Left lung (tissue), 10 donors: ENCODE results near the gene KDM1B. TPM values are rescaled to one million over a fixed set of nuclear protein-coding genes. Genes with fewer than 3 reads are reported as not detected.

ENCODE experiments used
- ATAC-seq: fragments of 200-7000 bp; cut with Tn5 transposase; one replicate; pipeline ENCODE4 v1.9.1; 2020; ENCODE audit warnings: moderate library complexity
- DNase-seq, 4 donors: peaks; one replicate each; pipeline ENCODE4 v3.0.0-alpha.2; 2013 to 2020
- H3K27ac ChIP-seq, 2 donors: fragments of 200-600 bp; sonication (generic) in 1 of 2; one replicate each; pipeline versions ENCODE4 v1.5.0 to v1.8.0; 2020 to 2021
- H3K27me3 ChIP-seq, 2 donors: fragments of 200-600 bp; sonication (generic) in 1 of 2; one replicate each; pipeline versions ENCODE4 v1.5.0 to v1.8.0; 2020 to 2021
- H3K36me3 ChIP-seq, 2 donors: fragments of 200-600 bp; sonication (generic) in 1 of 2; one replicate each; pipeline versions ENCODE4 v1.5.0 to v1.8.0; 2020 to 2021
- H3K4me1 ChIP-seq, 2 donors: fragments of 200-600 bp; one replicate each; pipeline ENCODE4 v1.8.0; 2021
- H3K4me3 ChIP-seq, 2 donors: fragments of 200-600 bp; sonication (generic) in 1 of 2; one replicate each; pipeline versions ENCODE4 v1.5.0 to v1.8.0; 2020 to 2021; ENCODE audit warnings: mild to moderate bottlenecking in 1 of 2
- H3K9me3 ChIP-seq, 2 donors: fragments of 200-600 bp; sonication (generic) in 1 of 2; one replicate each; pipeline versions ENCODE4 v1.5.0 to v1.8.0; 2020 to 2021
- intact Hi-C, 2 donors: fragments of 100-400 bp; cut with DNase I; formaldehyde crosslinking; loops; one replicate each; pipeline versions ENCODE4 v1.11.2 to v1.14.2; 2022
- polyA plus RNA-seq, 6 donors: library from polyadenylated mRNA; unstranded; fragments of 120-200 nt; gene quantifications; one replicate each; pipeline ENCODE4 v1.2.1, GENCODE V29; 2013; ENCODE audit not compliant: insufficient read length in 6 of 6
- total RNA-seq, 2 donors: library from RNA; stranded (reverse); fragmentation: NEBNext Ultra II Directional; extraction: Animal tissue kit (Norgen Biotek cat#: 25700); gene quantifications; one replicate each; pipeline ENCODE4 v1.2.1, GENCODE V29; 2021
- TF ChIP-seq, protein P1 (sequence below), 2 donors: fragments of 200-600 bp; sonication (generic) in 1 of 2; IDR thresholded peaks; one replicate each; pipeline versions ENCODE4 v1.5.0 to v1.8.0; 2021; ENCODE audit warnings: antibody characterized with exemption in 2 of 2
- donor health status: DM: no; HTN: yes; CAD: no.
- donor health status: DM: no; HTN: no; CAD: no.

The KDM1B gene
- total and polyA plus RNA-seq, 8 donors = 20.3 to 25.1 (median 22.5) TPM

DNA sequence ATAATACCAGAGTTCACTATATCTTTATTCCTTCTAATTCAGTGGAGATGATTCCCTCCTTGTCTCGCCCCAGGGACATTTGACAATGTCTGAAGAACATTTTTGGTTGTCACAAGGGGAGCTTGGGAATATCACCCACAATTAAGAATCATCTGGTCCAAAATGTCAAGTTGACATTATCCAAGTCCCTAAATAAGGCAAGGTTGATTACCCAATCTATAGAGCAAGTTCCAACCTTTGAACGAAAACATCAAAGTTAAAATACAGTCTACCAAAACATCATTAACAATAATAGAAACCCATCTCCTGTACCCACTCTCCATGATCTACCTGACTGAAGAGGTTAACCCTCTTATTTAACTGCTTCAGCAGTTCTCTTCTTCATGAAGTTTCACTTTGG lies 93.5 kb downstream of the KDM1B start:
- H3K4me3 ChIP-seq = no peak overlapping the region
- no peaks in the 10 kb centered on the region for H3K27me3 ChIP-seq
- no peak for ATAC-seq
- no peaks in the 10 kb centered on the region for H3K9me3 ChIP-seq
- no peak for DNase-seq
- intact Hi-C loops = no loop called here
- TF ChIP-seq, protein P1, sequence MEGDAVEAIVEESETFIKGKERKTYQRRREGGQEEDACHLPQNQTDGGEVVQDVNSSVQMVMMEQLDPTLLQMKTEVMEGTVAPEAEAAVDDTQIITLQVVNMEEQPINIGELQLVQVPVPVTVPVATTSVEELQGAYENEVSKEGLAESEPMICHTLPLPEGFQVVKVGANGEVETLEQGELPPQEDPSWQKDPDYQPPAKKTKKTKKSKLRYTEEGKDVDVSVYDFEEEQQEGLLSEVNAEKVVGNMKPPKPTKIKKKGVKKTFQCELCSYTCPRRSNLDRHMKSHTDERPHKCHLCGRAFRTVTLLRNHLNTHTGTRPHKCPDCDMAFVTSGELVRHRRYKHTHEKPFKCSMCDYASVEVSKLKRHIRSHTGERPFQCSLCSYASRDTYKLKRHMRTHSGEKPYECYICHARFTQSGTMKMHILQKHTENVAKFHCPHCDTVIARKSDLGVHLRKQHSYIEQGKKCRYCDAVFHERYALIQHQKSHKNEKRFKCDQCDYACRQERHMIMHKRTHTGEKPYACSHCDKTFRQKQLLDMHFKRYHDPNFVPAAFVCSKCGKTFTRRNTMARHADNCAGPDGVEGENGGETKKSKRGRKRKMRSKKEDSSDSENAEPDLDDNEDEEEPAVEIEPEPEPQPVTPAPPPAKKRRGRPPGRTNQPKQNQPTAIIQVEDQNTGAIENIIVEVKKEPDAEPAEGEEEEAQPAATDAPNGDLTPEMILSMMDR (IDR thresholded peaks at IDR 0.05) = no peak
- peaks cover 6 to 81% of the 10 kb centered on the region in 2 donors for H3K36me3 ChIP-seq
- no peak overlapping the region for H3K27ac ChIP-seq
- H3K4me1 ChIP-seq = no peaks in the 10 kb centered on the region

DNA sequence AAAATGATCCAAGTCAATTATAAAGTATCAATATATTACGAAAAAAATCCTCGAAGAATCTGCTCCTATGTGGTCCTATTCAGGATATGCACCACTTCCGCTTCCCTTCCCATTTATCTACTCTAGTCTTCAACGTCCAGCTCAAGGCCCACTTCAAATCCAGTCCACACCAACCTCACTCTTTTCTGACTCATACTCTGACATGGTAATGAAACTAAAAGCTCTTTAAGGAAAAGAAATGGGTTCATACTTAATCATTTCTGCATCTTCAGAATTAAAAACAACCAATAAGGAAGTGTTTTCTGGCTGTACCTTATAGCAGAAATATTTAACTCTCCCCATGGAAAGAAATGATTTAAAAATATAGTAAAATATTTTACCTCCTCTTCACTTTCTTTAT lies 94.0 kb downstream of the KDM1B start:
- H3K9me3 ChIP-seq = no peaks in the 10 kb centered on the region
- no peak for DNase-seq
- H3K27ac ChIP-seq = no peak overlapping the region
- H3K27me3 ChIP-seq = no peaks in the 10 kb centered on the region
- peaks cover 6 to 81% of the 10 kb centered on the region in 2 donors for H3K36me3 ChIP-seq
- TF ChIP-seq, protein P1 (IDR thresholded peaks at IDR 0.05) = no peak
- no peaks in the 10 kb centered on the region for H3K4me1 ChIP-seq
- no peak overlapping the region for H3K4me3 ChIP-seq
- no peak for ATAC-seq
- intact Hi-C loops = no loop called here

DNA sequence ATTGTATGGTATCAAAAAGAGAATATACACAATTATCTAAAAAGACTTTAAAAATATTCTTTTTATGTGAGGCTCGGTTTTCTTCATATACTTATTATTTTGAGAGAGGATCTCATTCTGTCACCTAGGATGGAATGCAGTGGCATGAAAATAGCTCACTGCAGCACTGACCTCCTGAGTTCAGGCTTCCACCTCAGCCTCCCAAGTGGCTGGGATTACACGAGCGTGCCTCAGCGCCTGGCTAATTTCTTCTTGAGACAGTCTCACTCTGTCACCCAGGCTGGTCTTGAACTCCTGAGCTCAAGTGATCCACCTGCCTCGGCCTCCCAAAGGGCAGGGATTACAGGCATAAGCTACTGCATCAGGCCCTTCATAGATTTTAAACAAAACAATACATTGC lies 98.4 kb downstream of the KDM1B start:
- no peak for ATAC-seq
- Histone ChIP-seq H3K9me3 (no peaks in the 10 kb centered on the region), H3K27me3 (no peaks in the 10 kb centered on the region), H3K27ac (no peak overlapping the region), H3K36me3 (peaks cover 6 to 88% of the 10 kb centered on the region in 2 donors), H3K4me1 (peaks cover 0 to 4% of the 10 kb centered on the region in 2 donors), H3K4me3 (no peak overlapping the region)
- no peak for DNase-seq
- TF ChIP-seq, protein P1 (IDR thresholded peaks at IDR 0.05) = no peak
- intact Hi-C loops = no loop called here

DNA sequence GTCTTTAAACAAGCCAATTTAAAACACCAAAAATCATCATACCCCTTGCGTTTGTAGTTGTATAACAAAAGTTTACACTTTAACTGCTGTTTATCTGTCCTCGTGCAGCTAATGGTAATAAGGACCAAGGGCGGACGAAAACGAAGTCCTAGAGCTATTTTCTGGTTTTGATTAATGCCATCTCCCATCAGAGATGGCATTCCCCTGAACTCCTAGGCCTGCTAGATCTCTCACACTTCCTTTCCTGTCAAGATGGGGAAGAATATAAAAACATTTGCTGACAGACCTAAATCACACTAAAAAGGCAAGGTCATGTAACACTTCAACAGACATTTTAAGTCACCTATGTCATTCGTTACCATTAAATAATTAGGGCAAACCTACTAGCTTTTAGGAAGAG lies 99.6 kb downstream of the KDM1B start:
- peaks cover 0 to 78% of the 10 kb centered on the region in 2 donors for H3K36me3 ChIP-seq
- TF ChIP-seq, protein P1 (IDR thresholded peaks at IDR 0.05) = no peak
- no peaks in the 10 kb centered on the region for H3K9me3 ChIP-seq
- H3K27ac ChIP-seq = no peak overlapping the region
- ATAC-seq (no peak), DNase-seq (no peak)
- no peaks in the 10 kb centered on the region for H3K27me3 ChIP-seq
- H3K4me3 ChIP-seq = no peak overlapping the region
- peaks cover 4 to 16% of the 10 kb centered on the region in 2 donors for H3K4me1 ChIP-seq
- intact Hi-C loops = no loop called here

DNA sequence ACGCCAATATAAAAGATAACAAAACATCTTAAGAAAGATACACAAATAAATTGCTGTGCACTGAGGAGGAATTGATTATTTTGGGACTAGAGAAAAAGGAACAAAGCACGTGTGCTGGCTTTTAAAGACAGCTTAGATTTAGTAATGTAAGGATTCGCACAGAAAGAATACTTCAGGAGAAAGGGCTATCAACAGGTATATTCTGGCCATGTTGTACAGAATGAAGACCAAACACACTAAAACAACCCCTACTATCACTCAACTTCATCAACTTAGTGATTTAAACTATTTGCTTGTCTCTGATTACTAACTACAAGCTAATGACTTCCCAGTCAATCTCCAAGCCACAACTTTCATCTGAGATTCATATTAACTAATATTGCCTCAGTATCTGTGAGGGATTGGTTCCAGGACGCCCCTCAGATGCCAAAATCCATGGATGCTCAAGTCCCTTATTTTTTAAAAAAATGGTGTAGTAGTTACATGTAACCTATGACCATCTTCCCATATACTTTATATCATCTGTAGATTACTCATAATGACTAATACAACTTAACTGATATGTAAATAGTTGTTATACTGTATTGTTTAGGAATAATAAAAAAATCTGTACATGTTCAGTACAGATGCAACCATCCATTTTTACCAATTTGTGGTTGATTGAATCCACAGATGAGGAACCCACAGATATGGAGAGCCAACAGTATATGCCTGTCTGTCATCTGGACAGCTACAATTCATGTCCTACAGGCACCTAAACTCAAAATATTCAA lies 104.6 kb downstream of the KDM1B start:
- Histone ChIP-seq H3K27ac (peak overlapping the region; percentile 50 to 78), H3K4me1 (peaks cover 9 to 50% of the 10 kb centered on the region in 2 donors), H3K27me3 (no peaks in the 10 kb centered on the region), H3K4me3 (no peak overlapping the region), H3K36me3 (peaks cover 0 to 34% of the 10 kb centered on the region in 2 donors), H3K9me3 (no peaks in the 10 kb centered on the region)
- intact Hi-C loops = no loop called here
- ATAC-seq (no peak), DNase-seq (no peak)
- TF ChIP-seq, protein P1 (IDR thresholded peaks at IDR 0.05) = no peak
